HCT116 (cell line): ENCODE results near the gene SPTLC3. TPM values are rescaled to one million over a fixed set of nuclear protein-coding genes. Genes with fewer than 3 reads are reported as not detected.

ENCODE experiments used
- ATAC-seq: fragments of 200-7000 bp; cut with Tn5 transposase; 2 replicates; pipeline ENCODE4 v1.9.1; 2020; ENCODE audit warnings: mild to moderate bottlenecking, moderate library complexity
- BruUV-seq: library from RNA; stranded (reverse); fragments of 400-500 nt; replicated peaks from 2 replicates; lab custom pipeline; 2021; lab: Mats Ljungman, UMichigan
- CTCF ChIA-PET: fragments of 300-600 bp; sonication (Branson Sonifier 250); formaldehyde crosslinking; loops from one replicate; lab custom pipeline; 2021; ENCODE audit warnings: antibody characterized with exemption; lab: Charles Lee
- POLR2A ChIA-PET: fragments of 300-600, 350-600 bp; sonication (Branson Sonifier 250); formaldehyde crosslinking; loops from one replicate; lab custom pipeline; 2021; ENCODE audit warnings: antibody characterized with exemption; lab: Charles Lee
- RAD21 ChIA-PET, 2 experiments: fragments of 300-600 bp; sonication (Branson Sonifier 250); formaldehyde crosslinking; loops; one replicate each; lab custom pipeline; 2023; ENCODE audit warnings: low total read pairs in 2 of 2; ENCODE audit not compliant: uncharacterized antibody in 2 of 2, unreplicated experiment in 2 of 2, low non-redundant PET in 1 of 2; lab: Charles Lee
- DNase-seq: peaks from one replicate; pipeline ENCODE4 v3.0.0-alpha.2; 2010; ENCODE audit warnings: low read depth, low spot score
- H2AFZ ChIP-seq: fragments of 200-600 bp; shearing (Covaris generic), sonication (generic); 2 replicates; pipeline ENCODE4 v1.6.1; 2017; ENCODE audit warnings: low read depth, mixed run types, mixed read lengths, antibody characterized with exemption, low read length; ENCODE audit not compliant: poor library complexity, severe bottlenecking
- H3K27ac ChIP-seq: 2 replicates; pipeline ENCODE4 v1.5.1; 2012; ENCODE audit warnings: low read depth, low read length
- H3K27me3 ChIP-seq: fragments of 200-600 bp; sonication (generic); 2 replicates; pipeline ENCODE4 v1.6.1; 2016; ENCODE audit warnings: mixed run types, low read length, mixed read lengths; ENCODE audit not compliant: insufficient read depth
- H3K36me3 ChIP-seq, 2 experiments: fragments of 200-500 bp in 1 of 2; fragments of 200-600 bp in 1 of 2; sonication (Bioruptor generic) in 1 of 2; sonication (generic) in 1 of 2; 2 replicates each; pipeline versions ENCODE4 v1.5.1 to v1.6.1; 2014 to 2016; ENCODE audit warnings: low read length in 2 of 2, inconsistent platforms in 1 of 2, mixed read lengths in 1 of 2, mixed run types in 1 of 2; ENCODE audit not compliant: insufficient read depth in 2 of 2, control insufficient read depth in 1 of 2
- H3K4me1 ChIP-seq, 2 experiments: fragments of 200-600 bp in 1 of 2; sonication (generic) in 1 of 2; 2 replicates each; pipeline versions ENCODE4 v1.5.1 to v1.6.1; 2012 to 2017; ENCODE audit warnings: low read length in 2 of 2, inconsistent platforms in 1 of 2, mild to moderate bottlenecking in 1 of 2, mixed read lengths in 1 of 2, mixed run types in 1 of 2, moderate library complexity in 1 of 2; ENCODE audit not compliant: insufficient read depth in 2 of 2, control insufficient read depth in 1 of 2
- H3K4me2 ChIP-seq: fragments of 200-600 bp; sonication (generic); 2 replicates; pipeline ENCODE4 v1.6.1; 2017; ENCODE audit warnings: mixed run types, low read length, mixed read lengths
- H3K4me3 ChIP-seq, 2 experiments: fragments of 200-600 bp in 1 of 2; sonication (generic) in 1 of 2; replicated peaks in 1 of 2; 2 replicates each; pipeline ENCODE4 v1.5.1; 2011 to 2016; ENCODE audit warnings: low read length in 2 of 2, control low read depth in 1 of 2, low read depth in 1 of 2, mild to moderate bottlenecking in 1 of 2, mixed read lengths in 1 of 2, mixed run types in 1 of 2
- H3K79me2 ChIP-seq: fragments of 200-600 bp; sonication (generic); 2 replicates; pipeline ENCODE4 v1.6.1; 2017; ENCODE audit warnings: mild to moderate bottlenecking, mixed run types, low read length, moderate library complexity, mixed read lengths; ENCODE audit not compliant: insufficient read depth
- H3K9ac ChIP-seq: fragments of 200-600 bp; sonication (generic); 2 replicates; pipeline ENCODE4 v1.6.1; 2016; ENCODE audit warnings: low read length, mixed read lengths
- H3K9me2 ChIP-seq: fragments of 200-600 bp; sonication (generic), shearing (Covaris generic); 2 replicates; pipeline ENCODE4 v1.6.1; 2017; ENCODE audit warnings: mixed run types, mild to moderate bottlenecking, moderate library complexity; ENCODE audit not compliant: insufficient read depth
- H3K9me3 ChIP-seq, 2 experiments: fragments of 200-500 bp in 1 of 2; fragments of 200-600 bp in 1 of 2; sonication (Bioruptor generic) in 1 of 2; sonication (generic) in 1 of 2; 2 replicates each; pipeline ENCODE4 v1.6.1; 2014 to 2017; ENCODE audit warnings: low read length in 2 of 2, mixed read lengths in 2 of 2, inconsistent platforms in 1 of 2, low read depth in 1 of 2, mild to moderate bottlenecking in 1 of 2, mixed run types in 1 of 2, moderate library complexity in 1 of 2; ENCODE audit not compliant: control insufficient read depth in 1 of 2, insufficient read depth in 1 of 2
- H4K20me1 ChIP-seq: fragments of 200-600 bp; sonication (generic), shearing (Covaris generic); 2 replicates; pipeline ENCODE4 v1.6.1; 2017; ENCODE audit warnings: mixed run types, mild to moderate bottlenecking, moderate library complexity; ENCODE audit not compliant: insufficient read depth
- CBX3 ChIP-seq: IDR thresholded peaks from 2 replicates; pipeline ENCODE4 v1.6.1; 2012; ENCODE audit warnings: low read depth
- CEBPB ChIP-seq: IDR thresholded peaks from 2 replicates; pipeline ENCODE4 v1.6.1; 2012; ENCODE audit warnings: low read depth
- EGR1 ChIP-seq: IDR thresholded peaks from 2 replicates; pipeline ENCODE4 v1.6.1; 2012; ENCODE audit warnings: low read depth
- EZH2phosphoT487 ChIP-seq: fragments of 200-600 bp; IDR thresholded peaks from 2 replicates; pipeline ENCODE4 v1.6.1; 2018; ENCODE audit warnings: antibody characterized with exemption, borderline replicate concordance
- FOSL1 ChIP-seq: IDR thresholded peaks from 2 replicates; pipeline ENCODE4 v1.6.1; 2012; ENCODE audit warnings: low read depth
- JUND ChIP-seq: IDR thresholded peaks from 2 replicates; pipeline ENCODE4 v1.6.1; 2012
- POLR2A ChIP-seq: IDR thresholded peaks from 2 replicates; pipeline ENCODE4 v1.7.0; 2011; ENCODE audit warnings: borderline replicate concordance; ENCODE audit not compliant: insufficient read depth, insufficient read length; ENCODE audit errors: extremely low read depth
- POLR2AphosphoS5 ChIP-seq: IDR thresholded peaks from 2 replicates; pipeline ENCODE4 v1.6.1; 2011; ENCODE audit warnings: mild to moderate bottlenecking, low read depth, low read length, moderate library complexity
- RAD21 ChIP-seq: IDR thresholded peaks from 2 replicates; pipeline ENCODE4 v1.6.1; 2012; ENCODE audit warnings: low read depth, mild to moderate bottlenecking
- SIN3A ChIP-seq: IDR thresholded peaks from 2 replicates; pipeline ENCODE4 v1.6.1; 2012; ENCODE audit warnings: low read depth
- SP1 ChIP-seq: IDR thresholded peaks from 2 replicates; pipeline ENCODE4 v1.6.1; 2012; ENCODE audit warnings: low read depth
- ZNF274 ChIP-seq: fragments of 200-500 bp; sonication (Bioruptor generic); IDR thresholded peaks from 2 replicates; pipeline ENCODE4 v1.6.1; 2014; ENCODE audit warnings: mild to moderate bottlenecking, low read depth, low read length, inconsistent platforms
- intact Hi-C: fragments of 100-400 bp; cut with micrococcal nuclease; formaldehyde crosslinking; loops from 2 replicates; pipeline ENCODE4 v1.10.0; 2022
- total RNA-seq: library from RNA; stranded (reverse); gene quantifications from one replicate; pipeline ENCODE4 v1.2.1, GENCODE V29; 2021; ENCODE audit not compliant: unreplicated experiment
- TF ChIP-seq, protein P1 (sequence below): IDR thresholded peaks from 2 replicates; pipeline ENCODE4 v1.6.1; 2011; ENCODE audit warnings: mild to moderate bottlenecking, low read length, moderate library complexity; ENCODE audit not compliant: insufficient replicate concordance; ENCODE audit errors: extremely low read depth
- TF ChIP-seq, protein P2 (sequence below), 3 experiments: fragments of 200-600 bp in 1 of 3; sonication (generic) in 1 of 3; IDR thresholded peaks in 2 of 3; conservative IDR thresholded peaks in 1 of 3; 2 replicates each; pipeline ENCODE4 v1.5.1; 2012 to 2017; ENCODE audit warnings: low read depth in 2 of 3, low read length in 2 of 3, antibody characterized with exemption in 1 of 3, borderline replicate concordance in 1 of 3, control low read depth in 1 of 3, mild to moderate bottlenecking in 1 of 3, mixed read lengths in 1 of 3, mixed run types in 1 of 3, moderate library complexity in 1 of 3; ENCODE audit not compliant: insufficient read depth in 1 of 3
- TF ChIP-seq, protein P3 (sequence below): IDR thresholded peaks from 2 replicates; pipeline ENCODE4 v1.6.1; 2012

The SPTLC3 gene
- total RNA-seq, 1 experiment from 2014 or later = not detected

DNA sequence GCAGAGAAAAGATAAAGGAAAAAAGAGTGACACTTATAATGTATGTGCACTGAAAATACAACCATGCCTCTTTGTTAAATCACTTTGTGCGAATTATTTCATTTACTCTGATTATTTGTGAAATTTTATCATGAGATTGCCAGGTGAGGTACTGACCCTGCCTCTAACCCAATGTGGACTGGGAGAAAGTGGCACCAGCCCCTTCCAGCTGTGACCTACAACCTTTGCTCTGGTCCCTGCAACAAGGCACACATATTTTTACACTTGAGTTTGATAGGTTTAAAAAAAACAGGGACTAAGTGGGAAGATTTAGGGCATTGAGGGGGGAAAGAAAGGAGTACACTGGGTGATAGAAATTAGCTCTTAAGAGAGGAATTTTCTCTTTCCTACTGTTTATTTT is 132.0 kb downstream of the SPTLC3 start:
- no peaks in the 10 kb centered on the region for H4K20me1 ChIP-seq
- H3K4me2 ChIP-seq = no peak overlapping the region
- H3K27me3 ChIP-seq = 0 out of 2 replicates have a peak, but pooled peaks cover 4% of the 10 kb centered on the region
- POLR2A ChIA-PET = no interaction called here
- no peaks in the 10 kb centered on the region for H3K4me1 ChIP-seq
- H3K79me2 ChIP-seq = no peaks in the 10 kb centered on the region
- no peaks in the 10 kb centered on the region for H3K9me2 ChIP-seq
- intact Hi-C loops = no loop called here
- DNase-seq = no peak
- H3K4me3 ChIP-seq = no peak overlapping the region
- no peak overlapping the region for H3K9ac ChIP-seq
- no peak overlapping the region for H2AFZ ChIP-seq
- no peak for ATAC-seq
- no TSS peak for BruUV-seq
- RAD21 ChIA-PET = no interaction called here
- H3K9me3 ChIP-seq = no peaks in the 10 kb centered on the region
- no peaks in the 10 kb centered on the region for H3K36me3 ChIP-seq
- no peak overlapping the region for H3K27ac ChIP-seq
- TF ChIP-seq RAD21 (no peak), SP1 (no peak), CBX3 (no peak), POLR2A (no peak), FOSL1 (no peak), SIN3A (no peak), POLR2AphosphoS5 (no peak), EGR1 (no peak), CEBPB (no peak), EZH2phosphoT487 (no peak), ZNF274 (no peak), JUND (no peak)
- TF ChIP-seq, protein P1, sequence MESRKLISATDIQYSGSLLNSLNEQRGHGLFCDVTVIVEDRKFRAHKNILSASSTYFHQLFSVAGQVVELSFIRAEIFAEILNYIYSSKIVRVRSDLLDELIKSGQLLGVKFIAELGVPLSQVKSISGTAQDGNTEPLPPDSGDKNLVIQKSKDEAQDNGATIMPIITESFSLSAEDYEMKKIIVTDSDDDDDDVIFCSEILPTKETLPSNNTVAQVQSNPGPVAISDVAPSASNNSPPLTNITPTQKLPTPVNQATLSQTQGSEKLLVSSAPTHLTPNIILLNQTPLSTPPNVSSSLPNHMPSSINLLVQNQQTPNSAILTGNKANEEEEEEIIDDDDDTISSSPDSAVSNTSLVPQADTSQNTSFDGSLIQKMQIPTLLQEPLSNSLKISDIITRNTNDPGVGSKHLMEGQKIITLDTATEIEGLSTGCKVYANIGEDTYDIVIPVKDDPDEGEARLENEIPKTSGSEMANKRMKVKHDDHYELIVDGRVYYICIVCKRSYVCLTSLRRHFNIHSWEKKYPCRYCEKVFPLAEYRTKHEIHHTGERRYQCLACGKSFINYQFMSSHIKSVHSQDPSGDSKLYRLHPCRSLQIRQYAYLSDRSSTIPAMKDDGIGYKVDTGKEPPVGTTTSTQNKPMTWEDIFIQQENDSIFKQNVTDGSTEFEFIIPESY = no peak
- TF ChIP-seq, protein P2, sequence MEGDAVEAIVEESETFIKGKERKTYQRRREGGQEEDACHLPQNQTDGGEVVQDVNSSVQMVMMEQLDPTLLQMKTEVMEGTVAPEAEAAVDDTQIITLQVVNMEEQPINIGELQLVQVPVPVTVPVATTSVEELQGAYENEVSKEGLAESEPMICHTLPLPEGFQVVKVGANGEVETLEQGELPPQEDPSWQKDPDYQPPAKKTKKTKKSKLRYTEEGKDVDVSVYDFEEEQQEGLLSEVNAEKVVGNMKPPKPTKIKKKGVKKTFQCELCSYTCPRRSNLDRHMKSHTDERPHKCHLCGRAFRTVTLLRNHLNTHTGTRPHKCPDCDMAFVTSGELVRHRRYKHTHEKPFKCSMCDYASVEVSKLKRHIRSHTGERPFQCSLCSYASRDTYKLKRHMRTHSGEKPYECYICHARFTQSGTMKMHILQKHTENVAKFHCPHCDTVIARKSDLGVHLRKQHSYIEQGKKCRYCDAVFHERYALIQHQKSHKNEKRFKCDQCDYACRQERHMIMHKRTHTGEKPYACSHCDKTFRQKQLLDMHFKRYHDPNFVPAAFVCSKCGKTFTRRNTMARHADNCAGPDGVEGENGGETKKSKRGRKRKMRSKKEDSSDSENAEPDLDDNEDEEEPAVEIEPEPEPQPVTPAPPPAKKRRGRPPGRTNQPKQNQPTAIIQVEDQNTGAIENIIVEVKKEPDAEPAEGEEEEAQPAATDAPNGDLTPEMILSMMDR (IDR thresholded peaks at IDR 0.05 in 2 of 3, conservative IDR thresholded peaks at IDR 0.05 in 1 of 3; ENCODE audit: borderline replicate concordance in 1 of 3, insufficient read depth in 1 of 3, low read depth in 2 of 3, low read length in 2 of 3) = no peak
- TF ChIP-seq, protein P3, sequence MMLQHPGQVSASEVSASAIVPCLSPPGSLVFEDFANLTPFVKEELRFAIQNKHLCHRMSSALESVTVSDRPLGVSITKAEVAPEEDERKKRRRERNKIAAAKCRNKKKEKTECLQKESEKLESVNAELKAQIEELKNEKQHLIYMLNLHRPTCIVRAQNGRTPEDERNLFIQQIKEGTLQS = no peak
- CTCF ChIA-PET = no interaction called here
